ENCODE results near the gene MSI2. TPM values are rescaled to one million over a fixed set of nuclear protein-coding genes. Genes with fewer than 3 reads are reported as not detected.

The MSI2 gene
- total RNA-seq, 1 donor from 2014 or later = 31.3 TPM

DNA sequence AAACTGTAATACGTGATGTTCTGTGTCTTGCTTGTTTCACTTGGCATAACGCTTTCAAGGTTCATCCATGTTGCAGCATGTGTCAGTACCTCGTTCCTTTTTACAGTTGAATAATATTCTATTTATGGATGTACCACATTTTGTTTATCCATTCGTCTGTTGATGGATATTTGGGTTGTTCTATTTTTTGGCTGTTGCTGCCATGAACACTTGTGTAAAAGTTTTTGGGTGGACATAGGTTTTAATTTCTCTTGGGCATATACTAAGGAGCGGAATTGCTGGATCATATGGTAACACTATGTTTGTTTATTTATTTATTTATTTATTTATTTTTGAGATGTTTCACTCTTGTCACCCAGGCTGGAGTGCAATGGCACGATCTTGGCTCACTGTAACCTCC lies 137.0 kb downstream of the MSI2 start:
- Histone ChIP-seq H3K36me3 (no peaks in the 10 kb centered on the region), H3K4me3 (no peak overlapping the region), H3K27ac (no peak overlapping the region), H3K27me3 (no peaks in the 10 kb centered on the region), H3K4me1 (no peaks in the 10 kb centered on the region), H3K9me3 (peaks cover 3% of the 10 kb centered on the region)
- DNase-seq (no peak), ATAC-seq (no peak)
- intact Hi-C loops (cut with DNase I) = no loop called here
- TF ChIP-seq, protein P1, sequence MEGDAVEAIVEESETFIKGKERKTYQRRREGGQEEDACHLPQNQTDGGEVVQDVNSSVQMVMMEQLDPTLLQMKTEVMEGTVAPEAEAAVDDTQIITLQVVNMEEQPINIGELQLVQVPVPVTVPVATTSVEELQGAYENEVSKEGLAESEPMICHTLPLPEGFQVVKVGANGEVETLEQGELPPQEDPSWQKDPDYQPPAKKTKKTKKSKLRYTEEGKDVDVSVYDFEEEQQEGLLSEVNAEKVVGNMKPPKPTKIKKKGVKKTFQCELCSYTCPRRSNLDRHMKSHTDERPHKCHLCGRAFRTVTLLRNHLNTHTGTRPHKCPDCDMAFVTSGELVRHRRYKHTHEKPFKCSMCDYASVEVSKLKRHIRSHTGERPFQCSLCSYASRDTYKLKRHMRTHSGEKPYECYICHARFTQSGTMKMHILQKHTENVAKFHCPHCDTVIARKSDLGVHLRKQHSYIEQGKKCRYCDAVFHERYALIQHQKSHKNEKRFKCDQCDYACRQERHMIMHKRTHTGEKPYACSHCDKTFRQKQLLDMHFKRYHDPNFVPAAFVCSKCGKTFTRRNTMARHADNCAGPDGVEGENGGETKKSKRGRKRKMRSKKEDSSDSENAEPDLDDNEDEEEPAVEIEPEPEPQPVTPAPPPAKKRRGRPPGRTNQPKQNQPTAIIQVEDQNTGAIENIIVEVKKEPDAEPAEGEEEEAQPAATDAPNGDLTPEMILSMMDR (IDR thresholded peaks at IDR 0.05) = no peak

DNA sequence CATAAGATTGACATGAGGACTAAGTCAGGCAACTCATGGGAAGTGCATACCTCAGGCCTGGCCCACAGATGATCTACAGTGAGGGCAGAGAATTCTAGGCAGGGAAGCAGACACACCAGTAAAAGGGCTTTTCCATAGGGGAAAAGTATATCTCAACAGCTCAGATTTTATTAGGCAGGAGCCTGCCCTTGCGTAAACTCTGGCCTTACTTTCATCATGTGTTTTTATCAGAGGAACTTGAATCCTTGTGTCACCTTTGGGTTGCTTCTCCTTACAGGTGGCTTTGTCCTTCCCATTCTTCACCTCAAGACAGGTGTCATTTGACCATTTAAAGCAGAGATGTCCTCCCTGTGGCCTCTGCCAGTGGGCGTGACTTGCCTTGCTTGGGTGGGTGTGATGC lies 138.1 kb downstream of the MSI2 start:
- TF ChIP-seq, protein P1 (IDR thresholded peaks at IDR 0.05) = no peak
- Histone ChIP-seq H3K9me3 (peaks cover 3% of the 10 kb centered on the region), H3K27me3 (no peaks in the 10 kb centered on the region), H3K4me1 (no peaks in the 10 kb centered on the region), H3K27ac (no peak overlapping the region), H3K36me3 (no peaks in the 10 kb centered on the region), H3K4me3 (no peak overlapping the region)
- DNase-seq (no peak), ATAC-seq (no peak)
- intact Hi-C loops (cut with DNase I) = no loop called here

DNA sequence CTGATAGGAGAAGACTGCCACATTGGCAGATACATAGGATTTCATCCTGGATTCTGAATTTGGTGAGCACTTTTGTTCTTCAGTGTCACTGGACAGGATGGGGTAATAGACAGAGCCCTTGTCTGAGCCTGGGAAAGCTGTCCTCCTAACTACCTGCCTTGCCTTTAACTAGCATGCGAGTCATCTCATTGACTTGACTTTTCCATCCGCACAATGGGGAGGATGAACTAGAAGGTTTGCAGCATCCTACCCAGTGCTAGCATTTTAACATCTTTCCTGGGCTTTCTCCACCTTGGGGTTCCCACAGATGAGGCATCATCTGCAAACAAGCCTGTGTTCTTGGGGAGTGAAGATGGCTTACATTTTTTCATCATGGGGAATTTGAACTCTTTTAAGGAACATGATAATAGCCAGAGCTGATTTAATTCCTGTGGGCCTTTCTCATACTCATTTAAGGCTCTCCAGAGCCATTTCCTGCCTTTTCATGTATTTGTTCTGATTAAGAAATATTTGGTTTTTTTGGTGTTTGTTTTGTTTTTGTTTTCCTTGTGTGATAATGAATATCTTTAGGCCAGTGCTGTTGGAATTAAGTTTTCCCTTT lies 139.5 kb downstream of the MSI2 start:
- ATAC-seq (no peak), DNase-seq (no peak)
- Histone ChIP-seq H3K36me3 (no peaks in the 10 kb centered on the region), H3K9me3 (peaks cover 3% of the 10 kb centered on the region), H3K27me3 (no peaks in the 10 kb centered on the region), H3K4me1 (no peaks in the 10 kb centered on the region), H3K27ac (no peak overlapping the region), H3K4me3 (no peak overlapping the region)
- intact Hi-C loops (cut with DNase I) = no loop called here
- TF ChIP-seq, protein P1 (IDR thresholded peaks at IDR 0.05) = no peak

DNA sequence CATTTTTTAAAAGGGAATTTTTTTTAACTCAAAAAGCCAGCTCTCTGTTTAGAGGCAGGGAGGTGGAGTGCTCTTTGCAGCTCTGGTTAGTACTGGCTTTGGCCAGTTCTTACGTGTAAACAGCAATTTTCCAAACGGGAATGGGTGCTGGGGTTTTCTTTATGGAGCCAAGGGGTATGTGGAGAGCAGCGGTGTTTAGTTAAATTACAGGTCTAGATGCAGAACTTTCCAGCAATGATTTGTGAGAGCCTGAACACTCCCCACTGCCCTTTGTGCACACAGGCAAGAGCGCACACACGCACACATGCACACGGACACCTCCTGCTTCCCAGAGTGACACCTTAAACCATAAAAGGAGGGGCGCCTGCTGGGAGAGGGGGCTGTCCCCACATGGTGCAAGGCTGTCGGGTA lies 140.2 kb downstream of the MSI2 start:
- Histone ChIP-seq H3K4me1 (no peaks in the 10 kb centered on the region), H3K27me3 (no peaks in the 10 kb centered on the region), H3K36me3 (no peaks in the 10 kb centered on the region), H3K4me3 (no peak overlapping the region), H3K9me3 (peaks cover 3% of the 10 kb centered on the region), H3K27ac (no peak overlapping the region)
- ATAC-seq = no peak
- intact Hi-C loops (cut with DNase I) = no loop called here
- TF ChIP-seq, protein P1 (IDR thresholded peaks at IDR 0.05) = no peak
- DNase-seq = no peak

DNA sequence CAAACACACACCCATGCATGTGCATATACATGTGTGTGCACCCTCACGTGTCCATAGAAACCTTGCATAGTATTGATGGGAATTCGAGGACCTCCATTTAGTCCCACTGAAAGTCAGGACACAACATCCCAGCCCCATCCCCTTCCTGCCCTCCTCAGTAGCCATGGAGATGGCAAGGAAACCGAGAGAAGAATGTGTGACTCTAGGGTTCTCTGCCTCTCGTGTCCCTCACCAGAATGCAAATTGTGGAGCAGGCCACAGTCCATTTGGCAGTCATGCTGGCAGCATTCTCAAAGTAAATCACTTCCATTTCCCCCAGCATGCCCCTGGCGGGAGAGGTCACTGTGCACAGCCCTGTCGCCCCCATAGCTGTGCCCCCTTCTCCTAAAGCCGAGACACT lies 141.1 kb downstream of the MSI2 start:
- Histone ChIP-seq H3K27ac (no peak overlapping the region), H3K4me3 (no peak overlapping the region), H3K36me3 (no peaks in the 10 kb centered on the region), H3K27me3 (no peaks in the 10 kb centered on the region), H3K9me3 (peaks cover 3% of the 10 kb centered on the region), H3K4me1 (no peaks in the 10 kb centered on the region)
- intact Hi-C loops (cut with DNase I) = no loop called here
- TF ChIP-seq, protein P1 (IDR thresholded peaks at IDR 0.05) = no peak
- no peak for ATAC-seq
- no peak for DNase-seq

DNA sequence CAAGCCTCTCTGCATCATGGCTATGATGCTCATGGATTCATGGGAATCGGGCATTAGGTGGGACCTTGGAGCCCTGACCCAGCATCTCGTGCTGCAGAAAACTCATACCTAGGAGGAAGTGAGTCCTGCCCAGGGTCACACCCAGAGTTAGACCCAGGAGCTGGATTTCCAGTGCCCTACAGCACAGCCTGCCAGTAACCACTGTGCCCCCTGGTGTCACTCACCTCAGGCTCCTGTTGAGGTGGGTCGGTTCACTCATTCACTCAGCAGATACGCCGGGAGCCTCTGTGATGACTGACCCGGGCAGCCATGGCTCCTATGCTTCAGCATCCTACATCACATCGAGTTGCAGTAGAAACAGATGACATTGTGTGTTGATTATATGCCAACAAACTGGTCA lies 143.4 kb downstream of the MSI2 start:
- Histone ChIP-seq H3K9me3 (no peaks in the 10 kb centered on the region), H3K27me3 (no peaks in the 10 kb centered on the region), H3K4me3 (no peak overlapping the region), H3K27ac (no peak overlapping the region), H3K36me3 (no peaks in the 10 kb centered on the region), H3K4me1 (no peaks in the 10 kb centered on the region)
- TF ChIP-seq, protein P1 (IDR thresholded peaks at IDR 0.05) = no peak
- intact Hi-C loops (cut with DNase I) = no loop called here
- DNase-seq (no peak), ATAC-seq (no peak)

Data from upper lobe of right lung (tissue), 1 donor.